ENCODE measurements around the gene SOST.
A peak's percentile ranks its signal among the peaks of the same experiment; 100 is the strongest.

The SOST gene

DNA sequence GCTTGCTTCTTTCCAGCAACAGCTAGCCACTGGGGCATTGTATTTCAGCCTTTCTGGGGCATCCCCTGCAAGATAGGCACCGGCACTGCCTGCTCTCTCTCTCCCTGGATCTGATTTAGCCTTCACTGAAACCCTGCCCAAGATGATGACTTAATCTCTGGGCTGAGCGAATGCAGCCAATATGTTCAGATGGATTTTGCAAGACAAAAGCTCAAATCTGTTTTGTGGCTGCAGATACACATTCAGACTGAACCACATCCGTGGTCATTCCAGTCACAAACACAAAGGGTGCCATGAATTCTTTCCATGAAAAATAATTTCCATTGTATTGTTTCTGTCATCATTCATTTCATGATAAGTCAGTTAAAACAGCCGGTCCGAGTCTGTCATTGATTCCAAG is 24.2 kb downstream of the SOST start:
- no peak overlapping the region for H3K4me3 ChIP-seq (ENCODE audit: low read depth, low read length)
- no peak for DNase-seq (ENCODE audit: low read depth)
- TF ChIP-seq POLR2A (IDR thresholded peaks at IDR 0.05; ENCODE audit: extremely low read depth, insufficient read length): no peak
- TF ChIP-seq, protein P1, sequence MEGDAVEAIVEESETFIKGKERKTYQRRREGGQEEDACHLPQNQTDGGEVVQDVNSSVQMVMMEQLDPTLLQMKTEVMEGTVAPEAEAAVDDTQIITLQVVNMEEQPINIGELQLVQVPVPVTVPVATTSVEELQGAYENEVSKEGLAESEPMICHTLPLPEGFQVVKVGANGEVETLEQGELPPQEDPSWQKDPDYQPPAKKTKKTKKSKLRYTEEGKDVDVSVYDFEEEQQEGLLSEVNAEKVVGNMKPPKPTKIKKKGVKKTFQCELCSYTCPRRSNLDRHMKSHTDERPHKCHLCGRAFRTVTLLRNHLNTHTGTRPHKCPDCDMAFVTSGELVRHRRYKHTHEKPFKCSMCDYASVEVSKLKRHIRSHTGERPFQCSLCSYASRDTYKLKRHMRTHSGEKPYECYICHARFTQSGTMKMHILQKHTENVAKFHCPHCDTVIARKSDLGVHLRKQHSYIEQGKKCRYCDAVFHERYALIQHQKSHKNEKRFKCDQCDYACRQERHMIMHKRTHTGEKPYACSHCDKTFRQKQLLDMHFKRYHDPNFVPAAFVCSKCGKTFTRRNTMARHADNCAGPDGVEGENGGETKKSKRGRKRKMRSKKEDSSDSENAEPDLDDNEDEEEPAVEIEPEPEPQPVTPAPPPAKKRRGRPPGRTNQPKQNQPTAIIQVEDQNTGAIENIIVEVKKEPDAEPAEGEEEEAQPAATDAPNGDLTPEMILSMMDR (IDR thresholded peaks at IDR 0.05; ENCODE audit: low read depth, low read length): no peak
- TF ChIP-seq, protein P2, sequence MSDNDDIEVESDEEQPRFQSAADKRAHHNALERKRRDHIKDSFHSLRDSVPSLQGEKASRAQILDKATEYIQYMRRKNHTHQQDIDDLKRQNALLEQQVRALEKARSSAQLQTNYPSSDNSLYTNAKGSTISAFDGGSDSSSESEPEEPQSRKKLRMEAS (IDR thresholded peaks at IDR 0.05; ENCODE audit: low read depth, low read length): no peak
- no peak for TF ChIP-seq MYC (IDR thresholded peaks at IDR 0.05; ENCODE audit: low read depth, low read length)

DNA sequence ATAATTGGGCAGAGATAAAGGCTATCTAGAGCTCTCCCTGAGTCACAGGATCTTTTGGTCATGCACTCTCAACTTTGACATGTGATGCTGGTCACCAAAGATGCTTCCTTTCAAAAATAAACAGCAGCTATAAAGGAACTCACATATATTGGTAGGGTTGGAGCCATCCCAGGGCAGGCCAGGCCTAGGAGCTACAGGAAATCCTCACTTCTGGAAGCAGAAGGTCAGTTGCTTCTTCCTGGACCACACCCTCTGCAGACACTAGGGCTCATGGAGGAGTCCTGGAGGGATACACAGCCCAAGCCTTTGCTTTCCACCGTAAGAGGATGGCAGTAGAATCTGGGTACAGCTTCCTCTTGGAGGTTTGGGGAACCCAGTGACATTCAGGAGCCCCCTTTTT is 24.6 kb downstream of the SOST start:
- DNase-seq (ENCODE audit: low read depth): no peak
- TF ChIP-seq, protein P2 (IDR thresholded peaks at IDR 0.05; ENCODE audit: low read depth, low read length): no peak
- TF ChIP-seq, protein P1 (IDR thresholded peaks at IDR 0.05; ENCODE audit: low read depth, low read length): no peak
- TF ChIP-seq POLR2A (IDR thresholded peaks at IDR 0.05; ENCODE audit: extremely low read depth, insufficient read length) (no peak), MYC (IDR thresholded peaks at IDR 0.05; ENCODE audit: low read depth, low read length) (no peak)
- H3K4me3 ChIP-seq (ENCODE audit: low read depth, low read length): no peak overlapping the region

DNA sequence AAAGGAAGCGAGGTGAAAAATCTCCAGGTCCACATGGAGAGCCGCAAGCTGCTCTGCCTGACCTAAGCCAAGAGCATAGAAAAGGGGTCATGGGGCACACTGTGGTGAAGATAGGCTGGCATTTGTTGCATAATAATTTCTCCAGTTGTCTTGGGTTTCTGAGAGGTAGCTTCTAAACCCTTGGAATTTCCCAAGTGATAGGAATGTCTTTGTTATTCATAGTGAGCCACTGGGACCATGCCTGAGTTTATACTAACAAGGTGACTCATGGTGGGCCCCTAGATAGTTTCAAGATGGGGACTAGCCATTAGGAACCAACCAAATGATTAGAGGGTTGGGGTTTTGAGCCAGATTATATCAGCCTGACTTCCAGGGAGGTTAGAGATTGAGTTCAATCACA is 25.6 kb downstream of the SOST start:
- no peak for DNase-seq (ENCODE audit: low read depth)
- TF ChIP-seq, protein P2 (IDR thresholded peaks at IDR 0.05; ENCODE audit: low read depth, low read length): no peak
- TF ChIP-seq POLR2A (IDR thresholded peaks at IDR 0.05; ENCODE audit: extremely low read depth, insufficient read length) (no peak), MYC (IDR thresholded peaks at IDR 0.05; ENCODE audit: low read depth, low read length) (no peak)
- TF ChIP-seq, protein P1 (IDR thresholded peaks at IDR 0.05; ENCODE audit: low read depth, low read length): no peak

DNA sequence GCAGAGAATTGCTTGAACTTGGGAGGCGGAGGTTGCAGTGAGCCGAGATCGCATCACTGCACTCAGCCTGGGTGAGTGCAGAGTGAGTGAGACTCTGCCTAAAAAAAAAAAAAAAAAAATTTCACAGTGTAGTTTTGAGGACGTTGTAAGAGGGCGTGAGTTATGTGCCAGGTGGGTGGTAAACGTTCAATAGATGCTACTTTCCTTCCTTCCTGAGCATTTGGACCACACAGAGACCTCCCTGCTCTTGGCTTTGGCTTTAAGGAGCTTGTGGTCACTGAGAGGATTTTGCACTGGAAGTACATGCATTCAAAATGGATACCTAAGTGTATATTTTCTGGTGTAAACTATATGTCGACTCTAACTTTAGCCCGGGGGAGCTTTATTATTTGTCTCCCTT is 30.5 kb downstream of the SOST start:
- DNase-seq (ENCODE audit: low read depth): no peak
- no peak overlapping the region for H3K4me3 ChIP-seq (ENCODE audit: low read depth, low read length)
- TF ChIP-seq, protein P2 (IDR thresholded peaks at IDR 0.05; ENCODE audit: low read depth, low read length): no peak
- TF ChIP-seq, protein P1 (IDR thresholded peaks at IDR 0.05; ENCODE audit: low read depth, low read length): no peak
- TF ChIP-seq MYC (IDR thresholded peaks at IDR 0.05; ENCODE audit: low read depth, low read length): no peak
- no peak for TF ChIP-seq POLR2A (IDR thresholded peaks at IDR 0.05; ENCODE audit: extremely low read depth, insufficient read length)

More for the DNA sequence above, 25.6 kb downstream of the SOST start:
- no peak overlapping the region for H3K4me3 ChIP-seq (ENCODE audit: low read depth, low read length)

DNA sequence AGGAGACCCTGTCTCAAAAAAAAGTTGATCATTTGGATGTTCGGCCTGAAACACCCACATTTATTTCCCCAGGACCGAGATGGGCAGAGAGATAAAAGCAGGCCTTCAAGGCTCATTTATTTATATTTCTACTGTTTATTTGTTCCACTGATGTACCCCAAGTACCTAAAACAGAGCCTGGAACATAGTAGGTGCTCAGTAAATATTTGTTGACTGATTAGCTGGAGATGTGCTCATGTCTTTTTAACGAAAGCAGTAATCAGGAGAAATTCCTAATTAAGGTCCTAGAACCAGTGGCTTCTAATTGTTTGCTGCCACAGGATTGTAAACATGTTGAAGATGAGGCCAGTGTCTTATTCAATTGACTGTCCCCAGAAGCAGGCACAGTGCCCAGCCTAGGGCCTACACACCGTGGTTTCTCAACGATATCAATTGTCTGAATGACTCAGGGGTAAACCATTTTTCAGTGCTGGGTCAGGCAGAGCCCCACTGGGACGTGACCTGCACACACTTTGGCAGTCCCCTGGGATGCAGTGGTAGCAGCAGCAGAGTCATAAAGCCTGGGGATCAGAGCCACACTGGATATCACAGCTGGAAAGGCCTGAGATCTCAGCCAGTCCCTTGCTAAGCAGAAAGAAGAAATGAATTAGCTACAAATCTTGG is 34.8 kb downstream of the SOST start:
- H3K4me3 ChIP-seq (ENCODE audit: low read depth, low read length): no peak overlapping the region
- TF ChIP-seq, protein P1 (IDR thresholded peaks at IDR 0.05; ENCODE audit: low read depth, low read length): no peak
- TF ChIP-seq POLR2A (IDR thresholded peaks at IDR 0.05; ENCODE audit: extremely low read depth, insufficient read length) (no peak), MYC (IDR thresholded peaks at IDR 0.05; ENCODE audit: low read depth, low read length) (no peak)
- TF ChIP-seq, protein P2 (IDR thresholded peaks at IDR 0.05; ENCODE audit: low read depth, low read length): no peak
- DNase-seq (ENCODE audit: low read depth): peak; percentile 77

Measured in NB4 (cell line).